HL-60/S4 treated with retinoic acid at 250 ng/mL for 4 days and 3 days (cell line): Measurements from ENCODE around the gene IKZF3.
"Not testable (repeated sequence)": the region's sequence is repeated elsewhere in the genome, so short reads cannot be mapped to it uniquely, and the experiment has no call there.

ENCODE experiments used
- in situ Hi-C: fragments of 300-500 bp; cut with MboI; formaldehyde crosslinking; loops from 2 replicates; pipeline ENCODE4 v1.7.0; 2022; ENCODE audit warnings: low sequenced_read_pairs

IKZF3 gene

DNA sequence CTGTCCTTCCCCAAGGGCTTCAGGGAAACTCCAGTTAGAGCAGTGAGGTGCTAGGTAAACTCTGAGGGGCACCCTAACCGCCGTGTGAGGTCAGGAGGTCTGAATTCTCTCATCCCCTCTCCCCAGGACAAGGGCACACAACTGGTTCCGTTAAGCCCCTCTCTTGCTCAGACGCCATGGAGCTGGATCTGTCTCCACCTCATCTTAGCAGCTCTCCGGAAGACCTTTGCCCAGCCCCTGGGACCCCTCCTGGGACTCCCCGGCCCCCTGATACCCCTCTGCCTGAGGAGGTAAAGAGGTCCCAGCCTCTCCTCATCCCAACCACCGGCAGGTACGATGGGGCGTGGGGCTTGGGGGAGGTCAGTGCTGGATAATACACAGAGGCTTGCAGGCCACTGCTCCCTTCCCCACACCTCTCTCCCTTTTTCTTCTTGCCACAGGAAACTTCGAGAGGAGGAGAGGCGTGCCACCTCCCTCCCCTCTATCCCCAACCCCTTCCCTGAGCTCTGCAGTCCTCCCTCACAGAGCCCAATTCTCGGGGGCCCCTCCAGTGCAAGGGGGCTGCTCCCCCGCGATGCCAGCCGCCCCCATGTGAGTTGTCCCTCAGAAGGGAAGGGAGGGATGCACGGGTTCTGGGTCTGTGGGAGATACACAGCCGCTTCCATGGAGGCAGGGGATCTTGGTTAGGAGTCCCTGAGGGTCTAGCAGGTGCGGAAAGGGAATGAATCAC, 121.8 kb downstream of the IKZF3 start:
- in situ Hi-C loops, result no loop called here

DNA sequence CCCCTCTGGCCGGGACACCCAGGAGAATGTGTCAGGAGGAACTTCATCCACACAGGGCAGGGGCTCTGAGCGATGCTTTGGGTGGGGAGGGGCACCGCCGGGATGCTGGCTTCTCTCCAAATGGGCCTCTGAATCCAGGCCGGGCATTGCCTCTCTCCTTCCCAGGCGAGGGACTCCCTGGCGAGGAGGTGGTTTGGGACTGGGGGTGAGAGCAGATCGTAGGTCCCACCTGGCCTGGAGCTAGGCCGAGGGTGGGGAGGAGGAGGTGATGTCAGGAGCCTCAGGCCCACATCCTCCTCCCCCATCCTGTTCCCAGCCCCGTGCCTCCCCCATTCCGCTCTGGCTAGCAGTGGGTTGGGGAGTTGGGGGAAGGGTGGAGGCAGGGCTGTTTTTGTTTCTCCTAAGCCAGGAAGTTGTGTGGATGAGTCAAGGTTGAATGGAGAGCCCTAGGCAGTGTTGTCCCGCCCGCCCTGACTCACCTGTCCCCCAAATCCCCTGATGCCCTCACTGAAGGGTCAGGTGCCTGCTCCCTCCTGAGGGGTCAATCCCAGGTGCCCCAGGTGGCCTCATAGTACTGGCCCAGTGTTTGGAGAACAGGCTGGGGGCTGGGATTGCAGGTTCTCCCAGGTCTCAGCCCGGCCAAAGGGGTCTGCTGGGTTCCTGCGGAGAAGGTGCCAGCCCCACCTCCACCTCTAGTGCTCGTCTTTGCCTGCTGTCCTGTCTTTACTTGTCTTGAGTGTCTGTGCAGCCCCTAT, 123.6 kb downstream of the IKZF3 start:
- in situ Hi-C loops, result no loop called here

- in situ Hi-C loops, result no loop called here
These were observed 124.2 kb downstream of the IKZF3 start for GRCh38 chr17:39739885-39740356.

- in situ Hi-C loops, result no loop called here
These were observed 124.9 kb downstream of the IKZF3 start for GRCh38 chr17:39738983-39739884.

DNA sequence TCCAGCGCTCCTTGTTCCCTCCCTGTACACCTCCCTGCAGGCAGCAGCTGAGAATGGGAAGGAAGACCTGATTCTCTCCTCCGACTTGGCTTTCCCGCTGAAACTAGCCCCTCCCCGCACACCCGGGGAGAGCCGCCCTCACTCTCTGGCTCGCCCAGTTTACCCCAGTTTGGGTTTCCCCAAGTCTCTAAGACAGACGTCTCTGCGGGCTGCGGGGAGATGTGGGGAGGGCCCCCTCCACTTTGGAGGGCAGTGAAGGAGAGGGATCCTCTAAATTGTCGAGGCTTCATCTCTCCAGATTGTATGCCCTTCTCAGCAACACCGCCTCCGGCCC, 125.6 kb downstream of the IKZF3 start:
- in situ Hi-C loops, result no loop called here

DNA sequence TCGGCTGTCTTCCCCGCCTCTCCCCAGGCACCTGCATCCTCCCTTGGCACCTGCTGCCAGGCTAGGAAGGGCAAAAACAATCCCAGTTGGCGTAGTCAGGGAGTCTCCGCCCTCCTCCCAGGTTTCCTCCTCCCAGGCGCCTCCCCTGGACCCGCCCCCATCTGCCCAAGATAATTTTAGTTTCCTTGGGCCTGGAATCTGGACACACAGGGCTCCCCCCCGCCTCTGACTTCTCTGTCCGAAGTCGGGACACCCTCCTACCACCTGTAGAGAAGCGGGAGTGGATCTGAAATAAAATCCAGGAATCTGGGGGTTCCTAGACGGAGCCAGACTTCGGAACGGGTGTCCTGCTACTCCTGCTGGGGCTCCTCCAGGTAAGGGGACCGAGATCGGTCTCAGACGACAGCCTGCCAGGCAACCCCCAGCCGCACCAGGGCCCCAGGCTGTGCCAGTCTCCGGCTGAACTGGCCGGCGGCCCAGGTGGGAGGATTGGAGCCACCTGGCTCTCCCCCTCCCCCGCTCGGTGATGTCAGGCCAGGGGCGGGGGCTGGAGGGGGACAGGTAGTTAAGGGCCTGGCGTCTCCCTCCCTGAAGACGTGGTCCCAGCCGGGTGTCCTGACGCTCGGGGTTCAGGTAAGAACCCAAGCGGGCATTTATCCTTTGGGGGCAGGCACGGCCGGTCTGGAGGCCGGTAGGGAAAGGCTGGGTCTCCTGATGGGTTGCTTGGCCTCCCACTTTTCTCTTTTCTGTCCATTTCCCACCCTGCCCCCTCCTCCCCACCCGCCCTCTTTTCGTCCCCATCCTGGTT, 126.1 kb downstream of the IKZF3 start, which contains the start of gene GRB7:
GRB7 (plus strand) TSS at position 179 of the 808 bp plus-strand sequence. CDS start 4,364 bp downstream, outside the sequence.
- in situ Hi-C loops, result no loop called here

GRCh38 chr17:39737206-39737759, 126.8 kb downstream of the IKZF3 start:
- in situ Hi-C loops, result no loop called here

DNA sequence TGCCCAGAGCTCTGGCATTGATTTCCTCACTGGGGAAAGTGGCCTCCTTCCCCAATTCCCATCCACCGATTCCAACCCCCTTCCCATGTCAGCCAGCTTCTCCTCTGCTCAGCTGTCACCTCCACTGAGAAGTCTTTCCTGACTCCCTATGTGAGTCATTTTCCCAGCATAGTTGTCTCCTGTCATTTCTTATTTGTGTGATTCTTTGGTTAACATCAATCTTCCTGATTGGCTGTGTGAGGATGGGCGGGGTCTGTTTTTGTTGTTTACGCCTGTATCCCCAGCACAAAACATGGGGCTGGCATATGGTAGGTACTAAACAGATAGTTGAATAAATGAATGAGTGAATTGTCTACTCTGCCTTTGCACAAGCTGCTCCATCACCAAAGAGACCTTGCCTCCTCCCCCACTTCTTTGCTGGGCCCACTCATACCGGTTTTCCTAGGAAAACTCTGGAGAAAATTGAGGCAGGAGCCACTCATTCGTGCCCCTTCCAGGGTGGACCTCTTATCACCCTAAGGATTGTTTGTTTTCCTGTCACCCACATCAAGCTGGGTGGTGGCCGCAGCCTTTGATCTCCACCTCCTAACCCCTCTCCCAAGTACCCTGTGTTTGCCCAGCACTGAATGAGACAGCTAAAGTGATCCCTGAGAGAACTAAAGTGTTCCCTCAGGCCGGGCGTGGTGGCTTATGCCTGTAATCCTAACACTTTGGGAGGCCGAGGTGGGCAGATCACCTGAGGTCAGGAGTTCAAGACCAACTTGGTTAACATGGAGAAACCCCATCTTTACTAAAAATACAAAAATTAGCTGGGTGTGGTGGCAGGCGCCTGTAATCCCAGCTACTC, 127.6 kb downstream of the IKZF3 start:
- in situ Hi-C loops, result no loop called here

DNA sequence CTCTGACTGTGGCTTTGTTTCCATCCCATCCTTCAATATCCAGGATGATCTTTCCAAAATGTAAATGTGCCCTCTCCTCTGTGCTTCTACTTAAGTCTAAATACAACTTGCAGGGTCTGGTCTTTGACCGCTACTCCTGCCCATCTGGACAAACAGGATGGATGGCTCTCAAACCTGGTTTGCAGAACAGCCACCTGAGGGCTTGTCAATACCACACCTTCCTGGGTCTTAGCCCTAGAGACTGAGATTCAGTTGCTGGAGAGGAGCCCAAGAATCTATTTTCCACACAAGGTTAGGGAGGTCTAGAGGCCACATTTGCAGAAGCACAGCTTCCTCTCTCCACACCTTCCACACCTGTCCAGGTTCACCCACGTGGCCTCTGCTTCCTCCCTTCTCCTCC, 128.2 kb downstream of the IKZF3 start:
- in situ Hi-C loops, result no loop called here

GRCh38 chr17:39732586-39732985, 131.5 kb downstream of the IKZF3 start:
- in situ Hi-C loops, result no loop called here

DNA sequence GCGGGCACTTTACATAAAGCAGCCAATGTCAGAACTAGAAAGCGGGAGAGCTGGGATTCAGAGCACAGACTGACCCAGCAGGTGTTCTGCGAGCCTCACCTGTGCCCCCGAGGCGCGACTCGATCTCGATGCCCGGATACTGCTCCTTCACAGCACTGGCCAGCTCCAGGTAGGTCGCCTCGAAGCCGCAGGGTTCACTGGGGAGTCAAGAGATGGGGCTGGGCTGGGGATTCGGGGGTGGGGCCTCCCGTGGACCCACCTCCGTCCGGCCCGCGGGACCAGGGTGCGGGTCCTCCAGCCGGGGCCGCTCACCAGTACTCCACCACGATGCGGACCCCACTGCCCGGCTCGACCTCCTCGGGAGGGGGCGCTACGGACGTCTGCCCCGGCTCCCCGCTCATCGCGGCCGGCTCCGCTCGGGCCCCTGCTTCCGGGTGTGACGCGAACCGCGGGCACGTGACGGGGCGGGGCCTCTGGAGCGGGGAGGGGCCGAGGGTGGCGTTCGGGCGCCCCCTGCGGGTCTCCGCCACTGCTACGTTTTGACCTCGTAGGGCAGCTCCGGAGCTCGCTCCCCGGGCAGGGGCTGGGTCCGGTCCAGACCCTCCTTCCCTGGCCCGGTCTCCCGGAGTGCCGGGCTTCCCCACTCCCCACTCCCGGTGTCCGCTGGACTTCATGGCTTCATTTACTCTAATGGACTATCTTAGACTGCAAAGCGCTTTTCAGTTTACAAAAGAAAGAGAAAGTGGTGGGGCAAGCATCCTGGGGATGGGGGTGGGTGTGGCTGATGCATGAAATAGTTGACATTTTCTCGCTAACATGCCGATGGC, 133.8 kb downstream of the IKZF3 start, which contains the start of gene MIEN1:
MIEN1 (minus strand) TSS at position 438 of the 827 bp plus-strand sequence; CDS start at position 401, 37 bp downstream.
- in situ Hi-C loops, result no loop called here

- in situ Hi-C loops, result no loop called here
These were observed 134.7 kb downstream of the IKZF3 start for GRCh38 chr17:39729280-39729851.

DNA sequence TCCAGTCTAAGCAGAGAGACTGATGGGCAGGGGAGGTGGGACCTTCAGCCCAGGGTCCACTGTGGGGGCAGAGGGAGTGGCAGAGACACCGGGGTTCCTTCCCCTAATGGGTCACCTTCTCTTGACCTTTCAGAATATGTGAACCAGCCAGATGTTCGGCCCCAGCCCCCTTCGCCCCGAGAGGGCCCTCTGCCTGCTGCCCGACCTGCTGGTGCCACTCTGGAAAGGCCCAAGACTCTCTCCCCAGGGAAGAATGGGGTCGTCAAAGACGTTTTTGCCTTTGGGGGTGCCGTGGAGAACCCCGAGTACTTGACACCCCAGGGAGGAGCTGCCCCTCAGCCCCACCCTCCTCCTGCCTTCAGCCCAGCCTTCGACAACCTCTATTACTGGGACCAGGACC, 136.6 kb downstream of the IKZF3 start:
- in situ Hi-C loops, result no loop called here

DNA sequence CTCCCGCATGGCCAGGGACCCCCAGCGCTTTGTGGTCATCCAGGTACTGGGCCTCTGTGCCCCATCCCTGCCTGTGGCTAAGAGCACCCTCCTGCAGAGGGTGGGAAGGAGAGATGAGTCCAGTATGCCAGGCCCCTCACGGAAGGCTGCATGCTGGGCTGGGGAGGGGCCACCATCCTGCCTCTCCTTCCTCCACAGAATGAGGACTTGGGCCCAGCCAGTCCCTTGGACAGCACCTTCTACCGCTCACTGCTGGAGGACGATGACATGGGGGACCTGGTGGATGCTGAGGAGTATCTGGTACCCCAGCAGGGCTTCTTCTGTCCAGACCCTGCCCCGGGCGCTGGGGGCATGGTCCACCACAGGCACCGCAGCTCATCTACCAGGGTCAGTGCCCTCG, 137.5 kb downstream of the IKZF3 start:
- in situ Hi-C loops, result no loop called here

DNA sequence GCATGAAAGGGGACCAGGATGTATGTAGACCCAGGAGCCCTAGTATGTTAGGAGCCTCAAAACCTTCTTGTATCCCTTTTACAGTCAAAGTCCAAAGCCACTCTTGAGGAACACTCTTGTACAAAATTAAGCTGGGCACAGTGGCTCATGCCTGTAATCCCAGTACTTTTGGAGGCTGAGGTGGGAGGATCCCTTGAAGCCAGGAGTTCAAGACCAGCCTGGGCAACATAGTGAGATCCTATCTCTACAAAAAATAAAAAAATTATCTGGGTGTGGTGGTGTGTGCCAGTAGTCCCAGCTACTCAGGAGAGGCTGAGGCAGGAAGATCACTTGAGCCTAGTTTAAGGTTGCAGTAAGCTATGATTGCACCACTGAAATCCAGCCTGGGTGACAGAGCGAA, 138.2 kb downstream of the IKZF3 start:
- in situ Hi-C loops, result not testable (repeated sequence)

DNA sequence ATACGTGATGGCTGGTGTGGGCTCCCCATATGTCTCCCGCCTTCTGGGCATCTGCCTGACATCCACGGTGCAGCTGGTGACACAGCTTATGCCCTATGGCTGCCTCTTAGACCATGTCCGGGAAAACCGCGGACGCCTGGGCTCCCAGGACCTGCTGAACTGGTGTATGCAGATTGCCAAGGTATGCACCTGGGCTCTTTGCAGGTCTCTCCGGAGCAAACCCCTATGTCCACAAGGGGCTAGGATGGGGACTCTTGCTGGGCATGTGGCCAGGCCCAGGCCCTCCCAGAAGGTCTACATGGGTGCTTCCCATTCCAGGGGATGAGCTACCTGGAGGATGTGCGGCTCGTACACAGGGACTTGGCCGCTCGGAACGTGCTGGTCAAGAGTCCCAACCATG, 139.4 kb downstream of the IKZF3 start:
- in situ Hi-C loops, result no loop called here

- in situ Hi-C loops, result no loop called here
These were observed 140.9 kb downstream of the IKZF3 start for GRCh38 chr17:39722965-39723848.
